GM06990 (cell line): ENCODE results near the gene NHERF1.

Source experiments
- DNase-seq: peaks from one replicate; pipeline ENCODE4 v3.0.0-alpha.2; 2011; ENCODE audit not compliant: insufficient read length; ENCODE audit errors: extremely low read depth
- H3K27me3 ChIP-seq: replicated peaks from 2 replicates; pipeline ENCODE4 v1.6.0; 2011; ENCODE audit warnings: low read length; ENCODE audit not compliant: control insufficient read depth, insufficient read depth
- H3K36me3 ChIP-seq: 2 replicates; pipeline ENCODE4 v1.5.1; 2011; ENCODE audit warnings: low read length; ENCODE audit not compliant: control insufficient read depth, insufficient read depth
- H3K4me3 ChIP-seq: replicated peaks from 2 replicates; pipeline ENCODE4 v1.5.1; 2011; ENCODE audit warnings: low read depth, mild to moderate bottlenecking, control low read depth, low read length
- CTCF ChIP-seq: IDR thresholded peaks from 2 replicates; pipeline ENCODE4 v1.5.1; 2011; ENCODE audit warnings: low read length, control low read depth, mild to moderate bottlenecking, inconsistent platforms; ENCODE audit not compliant: insufficient read depth, poor library complexity, severe bottlenecking

NHERF1 gene

DNA sequence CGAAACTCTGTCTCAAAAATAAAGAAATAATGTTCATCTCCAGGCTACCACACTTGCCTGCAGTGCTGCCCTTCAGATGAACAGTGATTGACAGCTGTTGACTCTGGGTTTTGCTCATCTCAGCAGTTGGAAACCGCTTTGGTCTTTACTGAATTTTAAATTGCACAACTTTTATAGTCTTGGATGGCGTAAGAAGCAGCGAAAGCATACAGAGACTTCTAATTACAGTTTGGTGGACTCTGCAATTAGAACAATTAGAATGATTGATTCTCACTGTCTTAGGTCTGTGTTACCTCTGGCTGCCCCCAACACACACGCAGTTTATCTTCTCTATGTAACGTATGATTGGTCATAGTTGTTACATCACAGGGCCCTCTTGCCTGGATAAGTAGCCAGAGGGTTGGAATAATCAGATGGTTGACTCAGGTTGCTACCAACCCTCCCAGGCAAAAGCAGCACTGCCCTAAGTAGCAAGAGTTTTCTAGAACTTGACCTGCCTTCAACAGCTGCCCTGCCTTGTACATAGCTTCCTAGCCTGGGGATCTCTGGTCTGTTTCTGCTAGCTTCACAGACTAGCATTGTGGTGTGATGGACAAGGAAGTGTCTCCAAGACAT is 29.6 kb downstream of the NHERF1 start:
- peaks cover 5% of the 10 kb centered on the region; the same call in 1 of the 2 replicates for H3K36me3 ChIP-seq
- no peak for DNase-seq
- no peak overlapping the region for H3K4me3 ChIP-seq
- TF ChIP-seq CTCF, result no peak
- no peaks in the 10 kb centered on the region for H3K27me3 ChIP-seq

GRCh38 chr17:74778960-74779359 is 30.5 kb downstream of the NHERF1 start:
- Histone ChIP-seq H3K36me3 (peaks cover under 1% of the 10 kb centered on the region; the same call in 1 of the 2 replicates), H3K4me3 (no peak overlapping the region), H3K27me3 (no peaks in the 10 kb centered on the region)
- no peak for DNase-seq
- no peak for TF ChIP-seq CTCF

DNA sequence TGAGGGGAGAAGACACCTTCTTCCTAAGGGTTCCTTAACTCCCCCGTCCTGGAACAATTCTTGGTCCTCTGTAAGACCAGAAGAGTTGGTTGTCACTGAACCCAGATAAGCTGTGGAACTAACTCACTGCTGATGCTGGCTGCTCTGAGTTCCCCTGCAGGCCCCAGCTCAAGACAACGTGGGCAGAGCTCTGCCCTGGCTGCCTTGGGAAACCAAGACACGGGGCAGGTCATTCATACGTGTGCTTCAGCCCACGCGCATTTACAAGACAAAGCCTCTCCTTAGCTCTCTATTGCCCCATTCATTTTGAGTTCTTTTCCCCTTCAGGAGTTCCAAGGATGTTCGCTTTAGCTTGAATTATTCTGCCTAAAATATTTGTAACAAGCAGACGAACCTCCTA is 31.1 kb downstream of the NHERF1 start:
- no peak for TF ChIP-seq CTCF
- no peak for DNase-seq
- Histone ChIP-seq H3K27me3 (no peaks in the 10 kb centered on the region), H3K36me3 (no peaks in the 10 kb centered on the region; the same call in 1 of the 2 replicates), H3K4me3 (no peak overlapping the region)

GRCh38 chr17:74779948-74780400 is 31.5 kb downstream of the NHERF1 start:
- Histone ChIP-seq H3K36me3 (no peaks in the 10 kb centered on the region; the same call in 1 of the 2 replicates), H3K4me3 (no peak overlapping the region), H3K27me3 (no peaks in the 10 kb centered on the region)
- TF ChIP-seq CTCF, result no peak
- DNase-seq, result peak; percentile 82

DNA sequence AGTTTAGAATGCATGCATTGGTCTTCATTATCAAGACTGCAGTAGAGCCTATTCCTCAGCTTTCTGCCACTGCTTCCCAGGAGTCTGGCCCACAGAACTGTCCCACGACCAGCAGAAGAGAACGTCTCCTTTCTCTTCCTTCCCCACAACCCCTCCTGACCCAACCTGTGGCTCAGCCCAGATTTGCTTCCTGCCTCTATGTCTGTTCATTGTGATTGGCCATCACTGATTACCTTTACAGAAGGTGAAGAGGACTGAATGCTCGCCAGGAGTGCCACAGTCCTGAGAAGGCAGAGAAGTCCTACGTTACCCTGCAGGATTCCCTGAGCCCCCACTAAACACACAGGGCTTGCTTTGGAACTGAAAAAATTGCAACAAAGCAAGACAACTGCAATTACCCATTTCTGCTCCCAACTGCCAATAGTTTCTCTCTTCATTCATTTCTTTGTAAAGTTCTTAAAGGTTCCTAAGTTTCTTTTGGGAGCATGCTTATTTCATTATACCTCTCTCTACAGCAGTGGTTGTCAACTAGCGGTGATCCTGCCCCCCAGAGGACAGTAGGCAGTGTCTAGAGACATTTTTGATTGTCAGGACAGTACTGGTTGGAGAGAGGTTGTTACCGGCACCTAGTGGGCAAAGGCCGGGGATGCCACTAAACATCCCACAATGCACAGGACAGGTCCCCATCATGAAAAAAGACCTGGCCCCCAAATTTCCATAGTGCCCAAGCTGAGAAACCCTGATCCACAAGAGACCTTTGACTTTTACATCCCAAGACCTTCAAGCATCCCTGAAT is 32.2 kb downstream of the NHERF1 start:
- no peaks in the 10 kb centered on the region; the same call in 1 of the 2 replicates for H3K36me3 ChIP-seq
- no peak overlapping the region for H3K4me3 ChIP-seq

More for the DNA sequence above, 32.2 kb downstream of the NHERF1 start:
- DNase-seq, result no peak
- H3K27me3 ChIP-seq, result no peaks in the 10 kb centered on the region
- peak; percentile 48 for TF ChIP-seq CTCF
